Vagina (tissue), 2 donors: ENCODE data around the gene SLC12A3.

Experiments
- POLR2A ChIP-seq, 2 donors: fragments of 450-650 bp; IDR thresholded peaks; one replicate each; pipeline ENCODE4 v1.6.1; 2017; ENCODE audit warnings: antibody characterized with exemption in 2 of 2, mild to moderate bottlenecking in 2 of 2, moderate library complexity in 2 of 2
- POLR2AphosphoS5 ChIP-seq, 2 donors: sonication (generic); formaldehyde crosslinking; IDR thresholded peaks; one replicate each; pipeline ENCODE4 v1.9.0; 2017; ENCODE audit warnings: antibody characterized with exemption in 2 of 2, mild to moderate bottlenecking in 2 of 2, low read depth in 1 of 2; ENCODE audit not compliant: insufficient read depth in 1 of 2
- TF ChIP-seq, protein P1 (sequence below), 3 experiments: fragments of 450-650 bp in 2 of 3; fragments of 200-600 bp in 1 of 3; sonication (generic) in 1 of 3; IDR thresholded peaks; one replicate each; pipeline ENCODE4 v1.5.1; 2017 to 2019; ENCODE audit warnings: antibody characterized with exemption in 3 of 3, mild to moderate bottlenecking in 2 of 3, moderate library complexity in 2 of 3

DNA sequence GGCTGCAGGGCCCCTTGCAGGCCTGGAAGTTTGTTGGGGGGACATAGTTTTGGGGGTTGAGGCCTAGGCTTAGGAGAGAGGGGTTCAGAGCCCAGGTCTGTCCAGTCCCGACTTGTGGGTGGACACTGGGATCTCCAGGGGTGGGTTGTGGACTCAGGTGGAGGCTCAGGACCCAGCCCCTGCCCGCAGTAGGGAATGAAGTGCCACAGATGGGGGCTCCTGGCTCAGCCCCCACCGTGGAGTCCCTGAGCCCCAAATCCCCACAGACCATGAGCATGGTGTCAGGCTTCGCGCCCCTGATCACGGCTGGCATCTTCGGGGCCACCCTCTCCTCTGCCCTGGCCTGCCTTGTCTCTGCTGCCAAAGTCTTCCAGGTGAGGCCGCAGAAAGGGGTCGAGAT is 14.3 kb downstream of the SLC12A3 start:
- TF ChIP-seq, protein P1, sequence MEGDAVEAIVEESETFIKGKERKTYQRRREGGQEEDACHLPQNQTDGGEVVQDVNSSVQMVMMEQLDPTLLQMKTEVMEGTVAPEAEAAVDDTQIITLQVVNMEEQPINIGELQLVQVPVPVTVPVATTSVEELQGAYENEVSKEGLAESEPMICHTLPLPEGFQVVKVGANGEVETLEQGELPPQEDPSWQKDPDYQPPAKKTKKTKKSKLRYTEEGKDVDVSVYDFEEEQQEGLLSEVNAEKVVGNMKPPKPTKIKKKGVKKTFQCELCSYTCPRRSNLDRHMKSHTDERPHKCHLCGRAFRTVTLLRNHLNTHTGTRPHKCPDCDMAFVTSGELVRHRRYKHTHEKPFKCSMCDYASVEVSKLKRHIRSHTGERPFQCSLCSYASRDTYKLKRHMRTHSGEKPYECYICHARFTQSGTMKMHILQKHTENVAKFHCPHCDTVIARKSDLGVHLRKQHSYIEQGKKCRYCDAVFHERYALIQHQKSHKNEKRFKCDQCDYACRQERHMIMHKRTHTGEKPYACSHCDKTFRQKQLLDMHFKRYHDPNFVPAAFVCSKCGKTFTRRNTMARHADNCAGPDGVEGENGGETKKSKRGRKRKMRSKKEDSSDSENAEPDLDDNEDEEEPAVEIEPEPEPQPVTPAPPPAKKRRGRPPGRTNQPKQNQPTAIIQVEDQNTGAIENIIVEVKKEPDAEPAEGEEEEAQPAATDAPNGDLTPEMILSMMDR (IDR thresholded peaks at IDR 0.05) = no peak
- no peak for TF ChIP-seq POLR2A (IDR thresholded peaks at IDR 0.05)
- no peak for TF ChIP-seq POLR2AphosphoS5 (IDR thresholded peaks at IDR 0.05; ENCODE audit: insufficient read depth in 1 of 2, low read depth in 1 of 2)
